HG02943 (cell line): ENCODE results near the gene LCLAT1.

ENCODE experiments used
- ATAC-seq: cut with Tn5 transposase; IDR thresholded peaks from one replicate; pipeline ENCODE4 v1.9.1; 2021; ENCODE audit warnings: mild to moderate bottlenecking, low read depth, moderate library complexity; ENCODE audit not compliant: unreplicated experiment

The LCLAT1 gene

DNA sequence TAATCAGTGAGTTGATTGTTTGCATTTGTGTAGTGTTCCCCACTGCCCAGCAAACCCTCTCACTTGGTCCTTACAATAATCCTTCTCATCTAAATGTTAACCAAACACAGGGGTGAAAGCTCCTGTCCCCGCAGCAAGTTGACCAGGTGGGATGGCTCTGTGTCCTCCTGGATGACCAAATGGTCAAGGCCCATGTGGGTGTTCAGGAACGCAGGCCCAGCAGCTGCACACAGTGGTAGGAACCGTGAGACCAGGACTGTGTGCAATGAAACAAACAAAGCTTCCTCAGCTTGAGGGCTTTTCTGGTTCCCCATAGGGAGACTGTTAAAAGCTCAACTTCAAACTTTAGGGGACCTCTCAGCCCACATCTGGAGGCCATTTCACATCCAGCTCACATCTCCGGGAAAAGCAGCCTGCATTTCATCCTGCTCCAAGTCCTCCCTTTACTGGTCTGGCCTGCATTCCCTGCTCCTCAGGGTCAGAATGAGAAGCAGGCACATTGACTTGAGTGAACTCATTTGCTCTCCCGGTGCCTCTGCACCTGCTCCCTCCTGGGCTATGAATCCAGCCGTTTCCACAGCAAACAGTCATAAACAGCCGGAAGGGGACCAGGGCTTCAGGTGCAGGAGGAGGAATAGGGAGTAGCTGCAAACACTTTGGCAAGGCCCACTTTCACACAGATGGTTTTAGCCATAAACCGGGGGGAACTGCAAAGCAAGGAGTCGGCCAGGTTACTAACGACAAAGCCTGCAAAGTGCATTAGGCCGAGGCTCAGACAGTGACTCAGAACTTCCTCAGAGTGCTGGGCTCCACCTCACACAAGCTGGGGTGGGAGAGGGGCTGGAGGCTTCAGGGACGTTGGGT is 215.5 kb downstream of the LCLAT1 start:
- no peak for ATAC-seq

DNA sequence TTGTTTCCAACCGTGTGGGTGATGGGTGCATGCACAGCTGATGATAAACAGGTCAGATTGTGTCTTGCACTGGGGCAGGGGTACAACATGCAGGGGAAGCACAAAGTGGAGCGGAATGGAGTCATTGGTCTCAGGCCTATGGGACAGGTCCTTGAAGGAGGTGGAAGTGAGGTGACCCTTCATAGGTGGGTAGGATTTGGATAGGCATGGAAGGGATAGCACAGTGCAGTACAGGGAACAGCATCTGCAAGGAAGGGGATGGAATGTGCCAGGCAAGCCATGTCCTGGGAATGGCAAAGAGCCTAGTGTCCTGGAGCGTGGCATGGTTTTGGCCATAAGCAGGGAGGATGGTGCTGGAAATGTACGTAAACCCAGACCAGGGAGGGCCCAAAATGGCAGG is 216.3 kb downstream of the LCLAT1 start:
- ATAC-seq: no peak

DNA sequence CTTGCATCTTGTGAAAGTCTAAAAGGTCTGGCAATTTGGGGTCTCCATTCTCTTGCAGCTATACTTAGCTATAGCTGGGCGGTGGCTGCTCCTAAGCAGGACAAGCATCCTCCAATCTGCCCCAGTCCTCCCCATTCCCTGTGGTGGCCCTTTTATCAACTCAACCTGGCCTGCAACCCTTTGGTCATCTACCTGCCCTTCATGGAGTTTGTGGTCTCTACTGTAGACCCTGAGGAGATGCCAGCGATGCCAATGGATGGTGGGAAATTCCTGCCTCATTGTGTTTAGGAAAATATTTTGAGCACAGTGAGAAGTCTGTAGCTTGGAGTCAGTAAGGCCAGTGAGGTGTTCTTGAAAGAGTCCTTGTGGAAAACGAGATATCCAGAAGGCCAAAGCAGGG is 216.8 kb downstream of the LCLAT1 start:
- no peak for ATAC-seq

DNA sequence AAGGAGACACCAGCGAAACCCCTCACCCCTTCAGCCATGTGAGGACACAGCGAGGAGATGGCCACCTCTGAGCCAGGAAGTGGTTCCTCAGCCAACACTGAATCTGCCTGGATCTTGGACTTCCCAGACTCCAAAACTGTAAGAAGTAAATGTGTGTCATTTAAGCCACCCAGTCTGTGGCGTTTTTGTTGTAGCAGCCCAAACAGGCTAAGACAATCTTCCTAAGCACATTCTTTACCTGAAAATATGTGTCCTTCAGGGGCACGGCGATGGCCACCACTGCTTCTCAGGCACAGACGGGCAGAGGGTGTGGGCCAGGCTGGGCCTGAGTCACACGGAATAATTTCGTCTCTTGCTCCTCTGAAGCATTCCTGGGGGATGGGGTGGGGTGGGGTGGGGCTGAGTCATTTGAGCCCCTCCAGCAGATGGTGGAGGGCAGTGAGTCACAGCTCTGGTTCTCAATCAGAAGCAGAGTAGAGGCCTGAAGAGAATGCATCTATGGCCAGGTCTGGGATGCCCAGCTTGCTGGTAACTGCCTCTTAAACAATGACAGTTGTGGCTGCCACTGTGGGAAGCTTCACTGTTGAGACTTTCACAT is 217.8 kb downstream of the LCLAT1 start:
- no peak for ATAC-seq

DNA sequence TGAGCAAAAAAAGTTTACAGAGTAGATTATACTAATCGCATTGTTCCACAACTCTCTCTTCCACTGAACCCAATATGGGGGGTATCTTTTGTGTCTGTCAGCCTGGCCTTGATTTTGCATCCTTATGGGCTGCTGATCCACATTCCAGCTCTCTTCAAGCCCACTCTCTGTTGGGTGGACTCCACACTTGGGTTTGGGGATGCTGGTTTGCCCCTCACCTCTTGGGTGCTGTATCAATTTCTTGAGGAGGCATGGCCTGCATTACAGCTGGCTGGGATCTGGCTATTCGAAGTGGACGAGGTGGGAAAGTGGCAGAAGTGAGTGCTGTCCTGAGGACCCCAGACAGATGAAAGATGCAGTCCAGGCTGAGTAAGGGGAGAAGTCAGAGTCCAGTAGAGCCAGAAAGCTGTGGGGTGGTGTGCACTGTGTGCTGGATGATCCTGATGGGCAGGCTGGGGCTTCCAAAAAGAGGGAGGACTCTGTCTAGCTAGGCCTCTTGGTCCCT is 218.8 kb downstream of the LCLAT1 start:
- no peak for ATAC-seq

DNA sequence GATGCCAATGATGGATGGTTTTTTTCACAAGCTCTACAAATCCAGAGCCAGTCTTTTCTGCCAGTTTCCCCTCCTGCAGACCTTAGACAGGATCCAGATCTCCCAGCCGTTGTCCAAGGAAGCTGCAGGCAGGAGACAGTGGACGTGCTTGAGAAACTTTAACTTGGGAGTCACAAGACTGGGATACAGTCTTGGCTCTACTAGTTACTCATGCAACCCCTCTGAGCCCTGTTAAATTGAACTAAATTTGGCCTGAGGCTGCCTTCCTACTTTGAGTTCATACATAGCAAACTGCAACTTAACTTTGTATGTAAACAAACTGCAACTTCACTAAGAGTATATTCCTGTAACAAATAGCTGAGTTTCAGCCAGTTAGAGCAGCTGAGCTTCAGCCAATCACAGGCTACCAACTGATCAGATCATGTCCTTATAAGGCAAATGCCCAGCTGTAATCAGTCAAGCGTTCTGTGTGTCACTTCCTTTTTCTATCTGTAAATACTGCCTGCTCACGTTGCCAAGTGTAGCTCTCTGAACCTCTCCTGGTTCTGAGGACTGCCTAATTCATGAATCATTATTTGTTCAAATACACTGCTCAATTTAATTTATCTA is 219.3 kb downstream of the LCLAT1 start:
- no peak for ATAC-seq

DNA sequence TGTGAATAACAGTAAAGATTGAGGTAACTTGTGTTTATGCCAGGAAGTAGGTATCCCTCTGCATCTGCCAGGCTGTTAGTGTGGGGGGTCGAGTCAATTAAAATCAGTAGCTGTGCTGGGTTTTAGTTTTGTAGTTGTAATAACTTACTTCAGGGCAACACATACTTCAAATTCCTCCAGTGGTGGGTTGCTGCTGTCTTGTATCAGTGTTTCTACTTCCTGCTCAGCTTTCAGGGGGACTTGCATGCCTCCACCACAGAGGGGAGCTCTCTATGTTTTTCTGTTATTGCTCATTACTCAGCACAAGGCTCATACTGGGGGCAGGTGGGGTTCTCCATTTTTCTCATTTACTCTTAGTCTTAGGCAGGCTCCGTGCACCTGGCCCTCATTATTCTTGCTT is 223.4 kb downstream of the LCLAT1 start:
- ATAC-seq: no peak

DNA sequence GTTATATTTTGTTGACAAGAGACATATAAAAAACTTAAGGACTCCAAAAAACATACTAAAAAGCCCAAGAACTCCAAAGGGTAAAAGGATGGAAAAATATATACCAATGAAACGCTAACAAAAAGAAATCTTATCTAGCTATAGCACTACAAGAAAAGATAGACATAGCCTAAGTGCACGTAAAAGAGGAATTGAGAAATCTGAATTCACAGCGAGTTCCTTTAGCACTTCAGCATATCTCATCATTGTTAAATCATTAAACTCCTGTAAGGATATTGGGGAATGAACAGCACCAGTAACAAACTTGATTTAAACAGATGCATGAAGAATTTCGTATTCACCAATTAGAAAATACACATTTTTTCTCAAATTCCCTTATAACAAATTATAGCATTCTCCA is 226.1 kb downstream of the LCLAT1 start:
- ATAC-seq: no peak

DNA sequence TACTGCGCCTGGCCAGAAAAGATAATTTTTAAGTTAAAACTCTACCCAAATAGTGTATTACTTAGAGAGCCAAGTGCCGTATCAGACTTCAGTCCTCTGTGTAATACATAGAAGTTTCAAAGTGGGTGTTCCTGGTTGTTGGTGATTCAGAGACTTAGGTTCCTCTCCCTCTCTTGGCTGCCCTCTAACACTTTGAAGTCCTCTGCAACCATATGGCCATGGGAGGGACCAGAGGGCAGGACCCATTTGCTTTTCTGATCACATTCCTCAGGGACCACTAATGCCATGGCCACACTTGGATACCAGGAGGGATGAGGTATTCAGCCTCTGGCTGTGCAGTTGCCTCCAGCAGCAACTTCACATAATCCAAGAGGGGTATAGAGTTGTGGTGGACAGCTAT is 228.7 kb downstream of the LCLAT1 start:
- ATAC-seq: no peak

DNA sequence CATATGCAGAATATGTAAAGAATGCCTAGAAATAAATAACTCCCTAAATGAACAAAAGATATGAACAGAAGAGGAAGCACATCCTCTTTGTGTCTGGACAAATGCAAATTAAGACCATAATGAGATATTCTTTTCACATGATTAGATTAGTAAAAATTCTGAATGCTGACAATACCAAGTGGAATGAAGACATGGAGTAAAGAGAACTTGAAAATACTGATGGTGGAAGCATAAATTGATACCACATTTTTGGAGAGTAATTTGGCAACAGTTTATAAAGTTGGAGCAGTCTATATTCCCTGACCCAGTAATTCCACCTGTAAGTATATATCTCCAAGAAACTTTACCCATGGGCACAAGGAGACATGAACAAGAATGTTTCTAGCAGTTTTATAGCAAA is 230.2 kb downstream of the LCLAT1 start:
- ATAC-seq: no peak

DNA sequence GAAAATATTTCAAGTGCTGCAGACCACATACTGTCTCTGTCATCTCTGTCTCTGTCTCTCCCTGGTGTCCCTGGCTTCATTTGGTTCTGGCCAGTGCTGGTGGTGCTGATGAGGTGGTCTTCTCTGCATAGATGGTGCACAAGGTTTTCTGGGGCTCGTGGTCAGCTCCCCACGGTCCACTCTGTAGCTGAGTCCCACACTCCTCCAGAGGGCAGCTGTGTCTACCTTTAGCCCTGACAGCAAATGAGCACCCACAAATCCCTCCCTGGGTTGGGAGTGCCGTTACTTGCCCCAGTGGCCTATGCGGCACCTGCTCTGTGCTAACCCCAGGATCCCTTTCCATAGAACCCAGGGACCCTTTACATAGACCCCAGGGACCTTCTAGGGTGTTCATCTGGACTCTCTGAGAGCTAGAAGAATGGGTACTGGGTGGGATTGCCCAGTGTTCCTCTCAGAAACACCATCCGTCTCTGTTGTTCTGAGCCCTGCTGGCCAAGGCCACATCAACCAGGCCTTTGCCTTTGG is 230.9 kb downstream of the LCLAT1 start:
- no peak for ATAC-seq

DNA sequence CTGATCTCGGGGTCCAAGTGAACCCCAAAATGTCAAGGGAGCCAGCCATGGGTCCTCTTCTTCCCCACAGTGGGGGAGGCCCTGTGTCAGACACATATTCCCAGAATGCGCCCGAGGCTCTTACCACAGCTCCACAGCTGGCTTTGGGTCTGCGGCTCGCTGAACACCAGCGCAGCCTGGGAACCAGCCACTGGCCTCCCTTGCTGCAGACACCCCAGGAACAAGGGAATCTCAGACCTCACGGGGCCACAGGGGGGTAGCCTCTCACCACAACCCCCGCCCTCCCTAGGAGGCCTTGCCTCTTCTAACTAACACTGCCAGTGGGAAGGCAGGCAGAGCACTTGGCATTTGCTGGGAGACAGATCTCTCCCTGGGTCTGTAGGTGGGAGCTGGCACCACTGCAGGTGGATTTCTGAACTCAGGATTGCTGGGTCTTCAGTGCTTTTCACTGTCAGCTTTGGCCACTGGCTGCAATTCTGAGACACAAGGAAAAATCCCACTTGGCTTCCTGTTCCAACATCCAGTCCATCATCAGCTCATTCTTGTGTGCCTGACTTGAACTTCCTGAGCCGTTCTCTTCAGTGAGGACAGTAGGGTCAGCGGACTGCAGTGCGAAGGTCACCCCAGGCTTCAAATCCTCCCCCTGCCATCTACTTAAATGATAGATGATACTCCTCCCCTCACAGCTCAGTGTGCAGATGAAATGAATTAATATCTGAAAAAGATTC is 231.5 kb downstream of the LCLAT1 start:
- no peak for ATAC-seq

DNA sequence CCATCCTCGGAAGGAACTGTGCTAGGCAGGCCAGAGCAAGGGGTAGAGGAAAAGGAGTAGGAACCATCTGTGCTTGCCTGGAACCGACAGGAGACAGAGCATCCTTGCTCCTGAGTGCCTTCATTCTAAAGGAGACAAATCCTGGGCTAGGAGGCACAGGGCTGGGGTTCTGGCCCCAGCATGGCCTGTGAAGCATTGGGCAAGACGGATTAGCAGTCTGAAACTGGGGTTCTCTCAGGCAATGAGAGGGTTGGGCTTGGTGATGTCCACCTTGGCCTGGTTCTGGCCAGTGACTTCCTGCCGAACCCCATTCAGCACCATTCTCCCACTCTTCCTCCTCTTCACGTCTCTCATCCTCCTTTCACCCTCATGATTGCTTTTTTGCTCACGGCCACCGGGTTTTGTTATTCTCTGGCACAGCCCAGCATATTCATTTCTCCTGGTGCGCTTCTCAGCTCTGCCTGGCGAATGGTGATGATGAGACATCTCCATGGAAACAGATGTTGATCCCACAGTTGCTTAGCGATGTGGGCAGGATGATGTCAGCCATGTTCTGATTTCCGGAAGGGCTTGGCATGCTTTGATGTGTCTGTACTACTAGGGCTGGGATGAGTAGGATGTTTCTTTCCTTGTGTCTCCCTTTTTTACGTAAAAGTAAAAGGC is 232.5 kb downstream of the LCLAT1 start:
- ATAC-seq: no peak

DNA sequence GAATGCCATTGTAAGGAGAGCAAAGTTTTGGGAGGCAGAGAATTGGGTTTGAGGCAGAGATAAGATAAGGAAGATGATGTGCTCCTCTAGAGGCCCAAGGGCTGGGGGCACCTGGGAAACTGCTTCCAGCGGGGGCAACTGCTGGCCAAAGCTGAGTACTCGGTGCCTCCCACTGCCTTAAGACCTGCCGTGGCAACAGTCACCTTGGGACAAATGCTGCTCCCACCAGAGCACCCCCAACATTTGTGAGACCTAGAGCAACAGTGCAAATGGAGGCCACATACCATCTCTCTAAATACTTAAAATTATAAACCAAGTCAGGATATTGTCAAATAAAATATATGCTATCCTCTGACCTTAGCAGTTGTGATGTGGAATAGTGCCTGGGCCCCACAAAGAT is 233.1 kb downstream of the LCLAT1 start:
- no peak for ATAC-seq

DNA sequence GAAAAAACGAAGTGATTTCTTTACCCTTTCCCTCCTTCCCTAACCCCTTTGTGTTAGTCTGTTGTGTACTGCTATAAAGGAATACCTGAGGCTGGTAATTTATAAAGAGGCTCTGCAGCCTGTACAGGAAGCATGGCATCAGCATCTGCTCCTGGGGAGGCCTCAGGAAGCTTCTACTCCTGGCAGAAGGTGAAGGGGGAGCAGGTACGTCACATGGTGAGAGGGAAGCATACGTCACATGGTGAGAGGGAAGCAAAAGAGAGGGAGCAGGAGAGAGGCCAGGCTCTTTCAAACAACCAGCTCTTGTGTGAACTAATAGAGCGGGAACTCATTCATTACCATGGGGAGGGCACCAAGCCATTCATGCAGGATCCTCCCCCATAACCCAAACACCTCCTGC is 234.0 kb downstream of the LCLAT1 start:
- no peak for ATAC-seq

DNA sequence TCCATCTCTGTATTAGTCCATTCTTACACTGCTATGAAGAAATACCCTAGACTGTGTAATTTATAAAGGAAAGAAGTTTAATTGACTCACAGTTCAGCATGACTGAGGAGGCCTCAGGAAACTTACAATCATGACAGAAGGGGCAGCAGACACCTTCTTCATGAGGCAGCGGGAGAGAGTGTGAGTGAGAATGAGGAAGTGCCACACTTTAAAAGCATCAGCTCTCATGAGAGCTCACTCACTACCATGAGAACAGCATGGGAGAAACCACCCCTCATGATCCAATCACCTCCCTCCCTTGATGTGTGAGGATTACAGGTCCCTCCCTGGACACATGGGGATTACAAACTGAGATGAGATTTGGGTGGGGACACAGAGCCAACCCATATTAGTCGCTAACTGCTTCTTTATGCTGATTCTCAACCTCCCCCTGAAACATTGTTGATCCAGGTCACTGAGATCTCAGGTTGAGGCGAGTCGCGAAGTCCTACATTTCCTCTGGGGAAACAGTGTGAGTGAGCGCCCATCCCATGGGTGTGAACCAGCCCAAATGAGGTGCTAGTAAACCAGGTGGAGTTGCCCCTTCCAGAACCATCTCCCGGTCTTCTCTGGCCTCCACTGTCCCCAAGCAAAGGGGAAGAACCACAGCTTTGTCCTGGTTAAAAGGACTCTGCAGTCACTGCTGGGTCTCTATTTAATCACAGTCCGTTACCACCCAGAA is 236.3 kb downstream of the LCLAT1 start:
- ATAC-seq: no peak

DNA sequence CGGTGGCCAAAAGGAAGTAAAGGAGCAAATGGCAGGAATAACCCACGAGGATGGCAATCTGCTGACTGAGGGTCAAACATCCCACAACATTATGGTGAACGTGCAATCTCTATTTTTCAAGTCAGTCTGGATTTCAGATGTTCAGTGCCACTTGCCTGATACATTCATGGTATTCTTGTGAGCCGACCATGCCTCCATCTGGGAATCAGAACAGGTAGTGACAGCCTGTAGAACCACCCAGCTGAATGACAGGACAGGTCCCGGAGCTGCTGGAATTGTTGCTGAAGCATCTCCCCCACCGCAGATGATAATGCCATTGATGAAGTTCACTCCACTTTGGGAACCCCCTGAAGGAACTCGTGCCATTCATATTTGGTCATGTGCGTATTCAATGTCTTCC is 237.0 kb downstream of the LCLAT1 start:
- no peak for ATAC-seq

DNA sequence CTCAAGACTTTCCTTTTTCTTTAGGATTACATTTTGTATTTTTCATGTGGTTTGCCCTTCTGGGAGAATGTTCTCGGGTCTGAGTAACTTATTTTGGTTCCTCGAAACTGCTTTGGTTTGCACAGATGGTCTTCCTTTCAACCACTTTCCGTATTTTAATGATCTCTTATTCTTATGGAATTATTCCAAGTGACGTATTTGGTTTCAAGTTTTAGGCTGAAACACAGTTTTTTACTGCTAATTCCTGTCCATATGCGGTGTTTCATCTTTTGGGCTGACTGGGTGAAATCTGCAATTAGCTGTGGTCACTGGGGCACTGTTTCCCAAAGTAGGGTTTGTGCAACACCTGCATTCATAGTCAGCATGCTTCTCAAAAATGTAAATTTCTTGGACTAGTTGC is 237.5 kb downstream of the LCLAT1 start:
- ATAC-seq: no peak

DNA sequence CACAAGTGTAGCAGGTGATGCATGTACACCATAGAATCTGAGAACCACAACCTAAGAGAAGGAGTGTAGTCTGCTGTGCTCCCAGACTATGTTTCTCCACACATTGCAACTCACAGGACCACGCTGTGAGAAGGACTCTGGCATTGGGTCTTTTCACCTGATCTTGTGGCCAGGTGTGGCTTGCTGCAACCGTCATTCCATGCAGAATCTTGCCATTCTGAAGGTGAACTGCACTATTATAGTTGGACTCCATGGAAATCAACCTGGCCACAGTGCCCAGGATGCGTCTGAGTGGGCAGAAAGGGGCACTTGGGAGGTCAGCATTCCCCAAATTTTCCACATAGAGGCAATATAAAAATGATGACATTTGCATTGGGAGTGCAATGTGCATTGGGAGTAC is 237.9 kb downstream of the LCLAT1 start:
- no peak for ATAC-seq

DNA sequence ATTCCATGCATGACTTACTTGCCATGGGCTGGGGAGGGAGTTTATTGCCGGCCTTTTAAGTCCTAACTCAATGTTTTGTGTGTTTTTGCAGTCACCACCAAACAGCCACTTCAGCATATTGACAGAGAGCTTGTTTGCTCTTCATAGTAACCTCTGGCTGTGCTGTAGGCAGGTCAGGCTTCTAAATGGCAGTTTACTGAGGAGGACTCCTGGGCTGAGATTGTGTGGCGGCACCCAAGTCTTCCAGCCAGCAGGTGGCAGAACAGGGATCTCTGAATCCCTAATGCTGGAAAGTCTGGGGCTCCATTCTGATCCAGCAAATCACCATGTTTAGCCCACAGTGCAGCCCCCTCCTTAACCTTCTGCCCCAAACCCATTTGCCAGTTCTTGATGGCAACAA is 239.0 kb downstream of the LCLAT1 start:
- ATAC-seq: no peak
